Kidney glomerular epithelial cell (primary cell): ENCODE results near the gene CACFD1.

ENCODE experiments used
- DNase-seq: peaks from one replicate; lab custom pipeline; 2025; lab: John Stamatoyannopoulos, UW

CACFD1 gene

GRCh38 chr9:133464638-133465037 lies 4.9 kb downstream of the CACFD1 start:
- no peak for DNase-seq

GRCh38 chr9:133465984-133466383 lies 6.2 kb downstream of the CACFD1 start:
- no peak for DNase-seq

GRCh38 chr9:133467101-133467500 lies 7.3 kb downstream of the CACFD1 start:
- no peak for DNase-seq

- no peak for DNase-seq
Observed at GRCh38 chr9:133468374-133468773, 8.6 kb downstream of the CACFD1 start.

- DNase-seq: no peak
Observed at GRCh38 chr9:133468777-133469421, 9.1 kb downstream of the CACFD1 start.

GRCh38 chr9:133470427-133470924 lies 10.7 kb downstream of the CACFD1 start:
- no peak for DNase-seq

- no peak for DNase-seq
Observed at GRCh38 chr9:133470988-133471387, 11.2 kb downstream of the CACFD1 start.

- no peak for DNase-seq
Observed at GRCh38 chr9:133471551-133472276, 11.9 kb downstream of the CACFD1 start.

GRCh38 chr9:133472277-133472645 lies 12.5 kb downstream of the CACFD1 start:
- no peak for DNase-seq

- no peak for DNase-seq
Observed at GRCh38 chr9:133472753-133473378, 13.1 kb downstream of the CACFD1 start.

- DNase-seq: no peak
Observed at GRCh38 chr9:133473743-133474142, 14.0 kb downstream of the CACFD1 start.

- DNase-seq: no peak
Observed at GRCh38 chr9:133474215-133474614, 14.4 kb downstream of the CACFD1 start.

- DNase-seq: no peak
Observed at GRCh38 chr9:133474853-133475252, 15.1 kb downstream of the CACFD1 start.

- DNase-seq: no peak
Observed at GRCh38 chr9:133475292-133476012, 15.7 kb downstream of the CACFD1 start.

- DNase-seq: no peak
Observed at GRCh38 chr9:133476036-133476931, 16.5 kb downstream of the CACFD1 start.

- no peak for DNase-seq
Observed at GRCh38 chr9:133476941-133477340, 17.2 kb downstream of the CACFD1 start.

GRCh38 chr9:133477461-133477860 lies 17.7 kb downstream of the CACFD1 start:
- DNase-seq: no peak

GRCh38 chr9:133477992-133478850 lies 18.4 kb downstream of the CACFD1 start:
- peak; percentile 26 for DNase-seq

GRCh38 chr9:133478851-133479711 lies 19.3 kb downstream of the CACFD1 start, which contains the start of gene SLC2A6:
Gene SLC2A6 (minus strand): TSS chr9:133479099. CDS start chr9:133479059, 40 bp downstream.
- peak; percentile 57 for DNase-seq
